Natural killer cell (primary cell): ENCODE results near the gene LHPP. TPM values are rescaled to one million over a fixed set of nuclear protein-coding genes. Genes with fewer than 3 reads are reported as not detected.
"Not testable (repeated sequence)": the region's sequence is repeated elsewhere in the genome, so short reads cannot be mapped to it uniquely, and the experiment has no call there.

Experiments
- ATAC-seq, 3 donors: fragments of 150-1000 bp in 2 of 3; fragments of 200-7000 bp in 1 of 3; cut with Tn5 transposase; 1 replicate in 1 of 3; 2 replicates in 2 of 3; pipeline ENCODE4 v1.10.0; 2021; ENCODE audit warnings: mild to moderate bottlenecking in 2 of 3, moderate library complexity in 2 of 3
- DNase-seq, 2 donors: peaks; one replicate each; pipeline versions ENCODE4 v3.0.0 to v3.0.0-alpha.2; 2013 to 2021; ENCODE audit warnings: mixed read lengths in 1 of 2
- H3K27ac ChIP-seq: one replicate; pipeline ENCODE4 v1.5.1; 2013; ENCODE audit warnings: mild to moderate bottlenecking, low read length
- H3K27me3 ChIP-seq: one replicate; pipeline ENCODE4 v1.6.1; 2013; ENCODE audit warnings: low read length; ENCODE audit not compliant: control insufficient read depth, insufficient read depth
- H3K36me3 ChIP-seq: one replicate; pipeline ENCODE4 v1.6.1; 2013; ENCODE audit warnings: low read length; ENCODE audit not compliant: control insufficient read depth, insufficient read depth
- H3K4me1 ChIP-seq: one replicate; pipeline ENCODE4 v1.6.1; 2013; ENCODE audit warnings: low read length; ENCODE audit not compliant: control insufficient read depth, insufficient read depth
- H3K4me3 ChIP-seq: one replicate; pipeline ENCODE4 v1.5.1; 2013; ENCODE audit warnings: low read length
- H3K9me3 ChIP-seq: one replicate; pipeline ENCODE4 v1.6.1; 2013; ENCODE audit warnings: low read length; ENCODE audit not compliant: control insufficient read depth, insufficient read depth
- H3K27ac Mint-ChIP-seq, 2 donors: one replicate each; pipeline ENCODE4 v1.8.0; 2022; ENCODE audit warnings: mild to moderate bottlenecking in 2 of 2, mixed read lengths in 2 of 2, moderate library complexity in 1 of 2
- H3K27me3 Mint-ChIP-seq, 2 donors: one replicate each; pipeline ENCODE4 v1.8.0; 2022; ENCODE audit warnings: low read depth in 2 of 2, mixed read lengths in 2 of 2
- H3K36me3 Mint-ChIP-seq: one replicate; pipeline ENCODE4 v1.8.0; 2022; ENCODE audit warnings: mixed read lengths
- H3K4me1 Mint-ChIP-seq, 2 donors: one replicate each; pipeline ENCODE4 v1.8.0; 2022; ENCODE audit warnings: mixed read lengths in 2 of 2
- H3K4me3 Mint-ChIP-seq: one replicate; pipeline ENCODE4 v1.8.0; 2022; ENCODE audit warnings: mild to moderate bottlenecking, moderate library complexity, mixed read lengths
- H3K9me3 Mint-ChIP-seq, 2 donors: one replicate each; pipeline ENCODE4 v1.8.0; 2022; ENCODE audit warnings: mixed read lengths in 2 of 2
- CTCF ChIP-seq: fragments of 200-600 bp; IDR thresholded peaks from one replicate; pipeline ENCODE4 v1.8.0; 2022; ENCODE audit warnings: antibody characterized with exemption
- WGBS: methylation state at CpG from one replicate; pipeline ENCODE4 v1.1.7; 2013; ENCODE audit warnings: missing lambda C conversion rate; ENCODE audit not compliant: insufficient coverage; 5-methylcytosine and 5-hydroxymethylcytosine counted together
- intact Hi-C: fragments of 100-400 bp; cut with micrococcal nuclease; formaldehyde crosslinking; loops from one replicate; pipeline ENCODE4 v1.14.2; 2022
- total RNA-seq, 4 donors: library from RNA; stranded (reverse); fragments of 120-200 nt in 1 of 4; gene quantifications; one replicate each; pipeline versions ENCODE4 v1.2.3 to v1.2.4, GENCODE V29; 2013 to 2022

LHPP gene
- total RNA-seq, 3 donors from 2014 or later (not counting 1 experiment from before 2014, with no cell fraction given): 12.3 to 19.3 (median 14.8) TPM

- DNase-seq (no peak), ATAC-seq (no peak)
- Mint-ChIP-seq H3K27ac (no peak overlapping the region), H3K9me3 (no peaks in the 10 kb centered on the region), H3K4me3 (no peak overlapping the region), H3K36me3 (no peaks in the 10 kb centered on the region), H3K4me1 (peaks cover 12 to 39% of the 10 kb centered on the region in 2 donors), H3K27me3 (no peaks in the 10 kb centered on the region)
- Histone ChIP-seq H3K4me3 (no peak overlapping the region), H3K36me3 (no peaks in the 10 kb centered on the region), H3K4me1 (peaks cover 78% of the 10 kb centered on the region), H3K9me3 (no peaks in the 10 kb centered on the region), H3K27me3 (no peaks in the 10 kb centered on the region), H3K27ac (no peak overlapping the region)
- TF ChIP-seq CTCF: no peak
- intact Hi-C loops: no loop called here
- 93% methylated on average over 14 of the region's 14 CpGs for WGBS
Measured at GRCh38 chr10:124608093-124608721, 146.6 kb downstream of the LHPP start.

GRCh38 chr10:124609698-124610097, 148.1 kb downstream of the LHPP start:
- peak overlapping the region in 1 of 2 donors; percentile 33 for H3K27ac Mint-ChIP-seq
- Histone ChIP-seq H3K36me3 (no peaks in the 10 kb centered on the region), H3K9me3 (no peaks in the 10 kb centered on the region), H3K4me3 (no peak overlapping the region), H3K27me3 (no peaks in the 10 kb centered on the region), H3K27ac (no peak overlapping the region), H3K4me1 (peaks cover 74% of the 10 kb centered on the region)
- peaks cover 12 to 47% of the 10 kb centered on the region in 2 donors for H3K4me1 Mint-ChIP-seq
- 96% methylated on average over 11 of the region's 11 CpGs for WGBS
- intact Hi-C loops: loop anchor here (5.0 kb wide), 1 partner anchor 108 kb away; no protein-coding TSS in a partner anchor
- TF ChIP-seq CTCF: no peak
- DNase-seq (no peak), ATAC-seq (no peak)
- H3K27me3 Mint-ChIP-seq: no peaks in the 10 kb centered on the region
- no peak overlapping the region for H3K4me3 Mint-ChIP-seq
- H3K9me3 Mint-ChIP-seq: no peaks in the 10 kb centered on the region
- H3K36me3 Mint-ChIP-seq: no peaks in the 10 kb centered on the region

GRCh38 chr10:124610186-124610585, 148.6 kb downstream of the LHPP start:
- Mint-ChIP-seq H3K4me1 (peaks cover 12 to 50% of the 10 kb centered on the region in 2 donors), H3K27ac (peak overlapping the region in 1 of 2 donors; percentile 33)
- intact Hi-C loops: loop anchor here (5.0 kb wide), 1 partner anchor 107 kb away; no protein-coding TSS in a partner anchor
- not testable (repeated sequence) for DNase-seq, H3K9me3 Mint-ChIP-seq, H3K27me3 ChIP-seq, H3K9me3 ChIP-seq, H3K36me3 ChIP-seq, H3K4me3 ChIP-seq, H3K4me3 Mint-ChIP-seq, H3K27me3 Mint-ChIP-seq, H3K27ac ChIP-seq, H3K36me3 Mint-ChIP-seq, ATAC-seq
- WGBS: 91% methylated on average over 14 of the region's 19 CpGs
- peaks cover 74% of the 10 kb centered on the region for H3K4me1 ChIP-seq

- 69% methylated on average over 13 of the region's 17 CpGs for WGBS
- Mint-ChIP-seq H3K4me3 (peak overlapping the region; percentile 61), H3K27ac (peak overlapping the region; percentile 87 to 91), H3K4me1 (peaks cover 14 to 52% of the 10 kb centered on the region in 2 donors)
- not testable (repeated sequence) for H3K36me3 ChIP-seq, H3K27me3 Mint-ChIP-seq, H3K27me3 ChIP-seq, H3K4me3 ChIP-seq, ATAC-seq, H3K9me3 Mint-ChIP-seq, H3K9me3 ChIP-seq, H3K36me3 Mint-ChIP-seq, DNase-seq
- Histone ChIP-seq H3K27ac (peak overlapping the region; percentile 78), H3K4me1 (peaks cover 74% of the 10 kb centered on the region)
- intact Hi-C loops: loop anchor here (5.0 kb wide), 1 partner anchor 106 kb away; no protein-coding TSS in a partner anchor
Measured at GRCh38 chr10:124610851-124611250, 149.2 kb downstream of the LHPP start.
